Endothelial cell of umbilical vein (primary cell): ENCODE measurements around the gene XIRP2. TPM values are rescaled to one million over a fixed set of nuclear protein-coding genes. Genes with fewer than 3 reads are reported as not detected.

Source experiments
- BruUV-seq: library from RNA; stranded (reverse); fragments of 400-500 nt; replicated peaks from 2 replicates; lab custom pipeline; 2021; lab: Mats Ljungman, UMichigan
- CTCF ChIA-PET: fragments of 300-600, 350-600 bp; sonication (Branson Sonifier 250); formaldehyde crosslinking; loops from one replicate; lab custom pipeline; 2021; ENCODE audit warnings: antibody characterized with exemption, inconsistent platforms; lab: Charles Lee
- POLR2A ChIA-PET: fragments of 300-600, 350-600 bp; sonication (Branson Sonifier 250); formaldehyde crosslinking; loops from one replicate; lab custom pipeline; 2021; ENCODE audit warnings: antibody characterized with exemption, inconsistent platforms; lab: Charles Lee
- DNase-seq: peaks from one replicate; pipeline ENCODE4 v3.0.0-alpha.2; 2011; ENCODE audit warnings: low read depth, low spot score
- FAIRE-seq: peaks from 2 replicates; lab custom pipeline; 2011; peaks lifted over from hg19 to GRCh38; lab: Jason Lieb, UNC
- H2AFZ ChIP-seq: 2 replicates; pipeline ENCODE4 v1.6.0; 2012; ENCODE audit warnings: low read depth, low read length, control low read depth, inconsistent platforms
- H3K27ac ChIP-seq: 2 replicates; pipeline ENCODE4 v1.5.1; 2011; ENCODE audit warnings: low read depth, mild to moderate bottlenecking, control low read depth, low read length, moderate library complexity; ENCODE audit not compliant: insufficient read depth
- H3K27me3 ChIP-seq, 2 experiments: 2 replicates each; pipeline versions ENCODE4 v1.6.0 to v1.6.1; 2011; ENCODE audit warnings: low read length in 2 of 2, mixed read lengths in 1 of 2; ENCODE audit not compliant: control insufficient read depth in 2 of 2, insufficient read depth in 2 of 2
- H3K36me3 ChIP-seq, 2 experiments: 2 replicates in 1 of 2; 3 replicates in 1 of 2; pipeline ENCODE4 v1.5.1; 2011; ENCODE audit warnings: low read length in 2 of 2, mild to moderate bottlenecking in 1 of 2, moderate library complexity in 1 of 2; ENCODE audit not compliant: control insufficient read depth in 2 of 2, insufficient read depth in 2 of 2; ENCODE audit errors: extremely low read depth in 1 of 2
- H3K4me1 ChIP-seq: 3 replicates; pipeline ENCODE4 v1.5.1; 2011; ENCODE audit warnings: mild to moderate bottlenecking, low read length; ENCODE audit not compliant: control insufficient read depth, insufficient read depth; ENCODE audit errors: extremely low read depth
- H3K4me2 ChIP-seq: 2 replicates; pipeline ENCODE4 v1.6.1; 2011; ENCODE audit warnings: low read length, control low read depth, mixed read lengths; ENCODE audit not compliant: insufficient read depth
- H3K4me3 ChIP-seq, 3 experiments: fragments of 200-600 bp in 1 of 3; sonication (generic), shearing (Covaris generic) in 1 of 3; replicated peaks in 1 of 3; 2 replicates each; pipeline ENCODE4 v1.5.1; 2011 to 2016; ENCODE audit warnings: control low read depth in 3 of 3, low read length in 3 of 3, mild to moderate bottlenecking in 2 of 3, inconsistent platforms in 1 of 3, low read depth in 1 of 3, moderate library complexity in 1 of 3; ENCODE audit not compliant: insufficient read depth in 1 of 3
- H3K79me2 ChIP-seq: 2 replicates; pipeline ENCODE4 v1.6.0; 2012; ENCODE audit warnings: low read length, inconsistent platforms; ENCODE audit not compliant: control insufficient read depth, insufficient read depth
- H3K9ac ChIP-seq: replicated peaks from 2 replicates; pipeline ENCODE3; 2011; ENCODE audit warnings: low read length, control low read depth; ENCODE audit not compliant: insufficient read depth; ENCODE audit errors: extremely low read depth
- H3K9me1 ChIP-seq: replicated peaks from 3 replicates; pipeline ENCODE4 v1.6.0; 2011; ENCODE audit warnings: mild to moderate bottlenecking, low read length; ENCODE audit not compliant: control insufficient read depth, insufficient read depth; ENCODE audit errors: extremely low read depth
- H3K9me3 ChIP-seq: replicated peaks from 2 replicates; pipeline ENCODE4 v1.5.1; 2012; ENCODE audit warnings: low read length, inconsistent platforms; ENCODE audit not compliant: control insufficient read depth, insufficient read depth
- H4K20me1 ChIP-seq: replicated peaks from 2 replicates; pipeline ENCODE3; 2011; ENCODE audit warnings: mild to moderate bottlenecking, low read length; ENCODE audit not compliant: control insufficient read depth, insufficient read depth; ENCODE audit errors: extremely low read depth
- CTCF ChIP-seq, 2 donors: IDR thresholded peaks; 1 replicate in 1 of 2; 2 replicates in 1 of 2; pipeline ENCODE4 v1.5.1; 2011; ENCODE audit warnings: low read length in 2 of 2, mild to moderate bottlenecking in 2 of 2, moderate library complexity in 2 of 2, control low read depth in 1 of 2, inconsistent platforms in 1 of 2, low read depth in 1 of 2; ENCODE audit not compliant: insufficient read depth in 1 of 2; ENCODE audit errors: extremely low read depth in 1 of 2
- EZH2 ChIP-seq: IDR thresholded peaks from 2 replicates; pipeline ENCODE4 v1.6.1; 2012; ENCODE audit warnings: borderline replicate concordance, low read depth, mild to moderate bottlenecking, moderate library complexity, low read length, inconsistent platforms; ENCODE audit not compliant: severe bottlenecking
- FOS ChIP-seq: IDR thresholded peaks from 2 replicates; pipeline ENCODE4 v1.6.1; 2011; ENCODE audit warnings: mild to moderate bottlenecking, low read length, moderate library complexity, borderline replicate concordance; ENCODE audit not compliant: insufficient read depth
- GATA2 ChIP-seq: IDR thresholded peaks from 2 replicates; pipeline ENCODE4 v1.7.0; 2011; ENCODE audit warnings: low read depth, mild to moderate bottlenecking, moderate library complexity, mixed read lengths, low read length; ENCODE audit not compliant: insufficient read length, insufficient read depth
- JUN ChIP-seq: IDR thresholded peaks from 2 replicates; pipeline ENCODE4 v1.6.1; 2011; ENCODE audit warnings: borderline replicate concordance, low read depth; ENCODE audit not compliant: insufficient read length, insufficient read depth
- MAX ChIP-seq: IDR thresholded peaks from 2 replicates; pipeline ENCODE4 v1.6.1; 2011; ENCODE audit not compliant: insufficient read depth, insufficient read length
- MYC ChIP-seq: IDR thresholded peaks from one replicate; pipeline ENCODE4 v1.6.1; 2011; ENCODE audit warnings: mild to moderate bottlenecking, low read depth, low read length
- POLR2A ChIP-seq: IDR thresholded peaks from 2 replicates; pipeline ENCODE4 v1.6.1; 2012; ENCODE audit warnings: low read depth, mild to moderate bottlenecking, control low read depth, low read length
- POLR2AphosphoS5 ChIP-seq: IDR thresholded peaks from 2 replicates; pipeline ENCODE4 v1.6.1; 2012; ENCODE audit warnings: low read depth, mild to moderate bottlenecking, control low read depth, low read length, moderate library complexity; ENCODE audit not compliant: insufficient read depth
- dilution Hi-C: fragments of 300-500 bp; cut with MboI; formaldehyde crosslinking; loops from one replicate; pipeline ENCODE4 v1.15.0; 2019; ENCODE audit warnings: low sequenced_read_pairs; ENCODE audit not compliant: extremely low pct_ligation_motif_present
- intact Hi-C: fragments of 100-400 bp; cut with micrococcal nuclease; formaldehyde crosslinking; loops from one replicate; pipeline ENCODE4 v1.10.0; 2022
- polyA plus RNA-seq, 4 experiments: library from polyadenylated mRNA; depleted of rRNA in 3 of 4; stranded (reverse) in 3 of 4; unstranded in 1 of 4; fragments of >200 nt; gene quantifications; 2 replicates each; pipeline versions ENCODE4 v1.2.1 to v1.2.3, GENCODE V29; 2011 to 2012; ENCODE audit warnings: missing spikeins in 1 of 4
- total RNA-seq: library from RNA; stranded (reverse); gene quantifications from 2 replicates; pipeline ENCODE4 v1.2.3, GENCODE V29; 2021

The XIRP2 gene
- total and polyA plus RNA-seq, 2 donors (not counting 3 experiments of a cell fraction or from before 2014, with no cell fraction given): 0.08 to 0.66 TPM

- no peaks in the 10 kb centered on the region for H3K9me3 ChIP-seq
- peaks cover 8 to 35% of the 10 kb centered on the region in 2 experiments for H3K27me3 ChIP-seq
- FAIRE-seq (no peak), DNase-seq (no peak)
- no peak overlapping the region for H3K9ac ChIP-seq
- intact Hi-C loops: loop anchor here (5.0 to 10.0 kb wide), 2 partner anchors 825 to 957 kb away; partner anchors contain the start of gene STK39
- H2AFZ ChIP-seq: no peak overlapping the region
- CTCF ChIA-PET: interaction anchor here (1.5 kb wide), 1 partner anchor 830 kb away, joined by 5 read pairs; no protein-coding TSS in a partner anchor
- dilution Hi-C loops: no loop called here
- H3K4me1 ChIP-seq: peaks cover 19% of the 10 kb centered on the region
- POLR2A ChIA-PET: no interaction called here
- TF ChIP-seq POLR2A: no peak
- TF ChIP-seq MAX: no peak
- no peak for TF ChIP-seq GATA2
- no peak for TF ChIP-seq POLR2AphosphoS5
- TF ChIP-seq JUN: no peak
- no peak for TF ChIP-seq FOS
- no peak for TF ChIP-seq EZH2
- no peak for TF ChIP-seq MYC
- TF ChIP-seq CTCF (IDR thresholded peaks at IDR 0.05; ENCODE audit: extremely low read depth in 1 of 2, insufficient read depth in 1 of 2, low read depth in 1 of 2, low read length in 2 of 2): no peak
- H3K4me3 ChIP-seq: no peak overlapping the region
- no peaks in the 10 kb centered on the region for H3K36me3 ChIP-seq
- no peak overlapping the region for H3K4me2 ChIP-seq
- H3K9me1 ChIP-seq: no peaks in the 10 kb centered on the region
- H4K20me1 ChIP-seq: no peaks in the 10 kb centered on the region
- no peak overlapping the region for H3K27ac ChIP-seq
- H3K79me2 ChIP-seq: no peaks in the 10 kb centered on the region
- no TSS peak for BruUV-seq
Measured at GRCh38 chr2:167289651-167290410, 401.6 kb downstream of the XIRP2 start.
